SK-N-SH (cell line): ENCODE results near the gene ARHGEF18. TPM values are rescaled to one million over a fixed set of nuclear protein-coding genes. Genes with fewer than 3 reads are reported as not detected.
A peak's percentile ranks its signal among the peaks of the same experiment; 100 is the strongest.

Experiments used
- CTCF ChIA-PET: fragments of 300-600, 350-600 bp; formaldehyde crosslinking; extraction: SDS; loops from one replicate; lab custom pipeline; 2021; lab: Yijun Ruan, JAX
- POLR2A ChIA-PET: fragments of 350-600 bp; sonication (Branson Sonifier 250); formaldehyde crosslinking; extraction: SDS; loops from one replicate; lab custom pipeline; 2020; ENCODE audit warnings: antibody characterized with exemption, inconsistent platforms; lab: Yijun Ruan, JAX
- DNase-seq: peaks from one replicate; pipeline ENCODE4 v3.0.0; 2012
- H2AFZ ChIP-seq: fragments of 200-600 bp; sonication (generic); 2 replicates; pipeline ENCODE4 v1.8.1; 2016; ENCODE audit warnings: antibody characterized with exemption, mild to moderate bottlenecking, low read depth
- H3F3A ChIP-seq: fragments of 200-600 bp; sonication (generic); replicated peaks from 2 replicates; pipeline ENCODE3; 2016; ENCODE audit warnings: antibody characterized with exemption, mild to moderate bottlenecking; ENCODE audit not compliant: insufficient read depth
- H3K27ac ChIP-seq, 2 experiments: fragments of 200-500 bp in 1 of 2; fragments of 200-600 bp in 1 of 2; sonication (Bioruptor generic) in 1 of 2; sonication (generic), shearing (Covaris generic) in 1 of 2; 2 replicates each; pipeline versions ENCODE4 v1.5.1 to v1.6.1; 2014 to 2016; ENCODE audit warnings: low read depth in 2 of 2, inconsistent platforms in 1 of 2, low read length in 1 of 2, mild to moderate bottlenecking in 1 of 2, mixed read lengths in 1 of 2
- H3K27me3 ChIP-seq: fragments of 200-600 bp; sonication (generic), shearing (Covaris generic); 2 replicates; pipeline ENCODE4 v1.6.1; 2016; ENCODE audit warnings: mixed run types; ENCODE audit not compliant: insufficient read depth
- H3K36me3 ChIP-seq, 2 experiments: fragments of 200-500 bp in 1 of 2; fragments of 200-600 bp in 1 of 2; sonication (Bioruptor generic) in 1 of 2; sonication (generic) in 1 of 2; replicated peaks in 1 of 2; 2 replicates each; pipeline versions ENCODE3 to v1.5.1; 2014 to 2016; ENCODE audit warnings: low read length in 1 of 2, mild to moderate bottlenecking in 1 of 2; ENCODE audit not compliant: insufficient read depth in 2 of 2, control insufficient read depth in 1 of 2
- H3K4me1 ChIP-seq, 2 experiments: fragments of 200-500 bp in 1 of 2; fragments of 200-600 bp in 1 of 2; sonication (Bioruptor generic) in 1 of 2; sonication (generic), shearing (Covaris generic) in 1 of 2; 2 replicates each; pipeline versions ENCODE4 v1.5.1 to v1.6.1; 2014 to 2016; ENCODE audit warnings: low read depth in 1 of 2, low read length in 1 of 2, mixed run types in 1 of 2; ENCODE audit not compliant: insufficient read depth in 2 of 2, control insufficient read depth in 1 of 2
- H3K4me2 ChIP-seq: fragments of 200-600 bp; sonication (generic), shearing (Covaris generic); 2 replicates; pipeline ENCODE4 v1.6.1; 2017; ENCODE audit warnings: mixed run types
- H3K4me3 ChIP-seq, 2 experiments: fragments of 200-500 bp in 1 of 2; fragments of 200-600 bp in 1 of 2; sonication (Bioruptor generic) in 1 of 2; sonication (generic), shearing (Covaris generic) in 1 of 2; 2 replicates each; pipeline versions ENCODE4 v1.5.1 to v1.8.1; 2014 to 2016; ENCODE audit warnings: low read depth in 2 of 2, inconsistent platforms in 1 of 2, low read length in 1 of 2, mild to moderate bottlenecking in 1 of 2, mixed read lengths in 1 of 2, moderate library complexity in 1 of 2
- H3K79me2 ChIP-seq: fragments of 200-600 bp; sonication (generic); 2 replicates; pipeline ENCODE4 v1.8.1; 2017; ENCODE audit warnings: mild to moderate bottlenecking; ENCODE audit not compliant: insufficient read depth
- H3K9ac ChIP-seq: fragments of 200-600 bp; sonication (generic); 2 replicates; pipeline ENCODE4 v1.6.1; 2017; ENCODE audit warnings: mixed run types
- H3K9me2 ChIP-seq: fragments of 200-600 bp; sonication (generic); 2 replicates; pipeline ENCODE4 v1.6.1; 2017; ENCODE audit warnings: mixed run types
- H3K9me3 ChIP-seq: fragments of 200-600 bp; sonication (generic); 2 replicates; pipeline ENCODE4 v1.6.1; 2017; ENCODE audit warnings: mixed run types, mild to moderate bottlenecking, moderate library complexity
- H4K20me1 ChIP-seq: fragments of 200-600 bp; sonication (generic); 2 replicates; pipeline ENCODE4 v1.6.1; 2017; ENCODE audit warnings: mild to moderate bottlenecking, mixed run types; ENCODE audit not compliant: insufficient read depth
- CTCF ChIP-seq: fragments of 200-600 bp; sonication (generic); IDR thresholded peaks from 2 replicates; pipeline ENCODE4 v1.6.1; 2017; ENCODE audit warnings: antibody characterized with exemption, mild to moderate bottlenecking, moderate library complexity
- FOXJ3 ChIP-seq: sonication (generic); formaldehyde crosslinking; IDR thresholded peaks from 2 replicates; pipeline ENCODE4 v1.5.1; 2020; ENCODE audit warnings: mild to moderate bottlenecking, missing genetic modification reagents
- PBX3 ChIP-seq: IDR thresholded peaks from 2 replicates; pipeline ENCODE4; 2012
- POLR2AphosphoS5 ChIP-seq: IDR thresholded peaks from 2 replicates; pipeline ENCODE4 v1.6.1; 2012; ENCODE audit warnings: low read depth, low read length
- REST ChIP-seq: IDR thresholded peaks from 2 replicates; pipeline ENCODE4 v1.6.1; 2012; ENCODE audit warnings: mild to moderate bottlenecking, low read depth, low read length, moderate library complexity
- RXRA ChIP-seq: IDR thresholded peaks from 2 replicates; pipeline ENCODE4 v1.4.0; 2012; ENCODE audit warnings: low read depth, mild to moderate bottlenecking, borderline replicate concordance
- TCF12 ChIP-seq: IDR thresholded peaks from 2 replicates; pipeline ENCODE4 v1.4.0; 2012
- USF1 ChIP-seq: IDR thresholded peaks from 2 replicates; pipeline ENCODE4 v1.4.0; 2012; ENCODE audit warnings: low read depth, borderline replicate concordance
- ZBTB33 ChIP-seq: IDR thresholded peaks from 2 replicates; pipeline ENCODE4 v1.4.0; 2012; ENCODE audit warnings: low read depth, borderline replicate concordance
- WGBS: methylation state at CpG from one replicate; pipeline ENCODE4 v1.1.6; 2017; ENCODE audit warnings: low lambda C conversion rate; 5-methylcytosine and 5-hydroxymethylcytosine counted together
- polyA plus RNA-seq, 3 experiments: library from polyadenylated mRNA; depleted of rRNA; stranded (reverse); fragments of >200 nt; gene quantifications; 2 replicates each; pipeline ENCODE4 v1.2.3, GENCODE V29; 2012

The ARHGEF18 gene
- polyA plus RNA-seq, 1 of the 3 experiments (the other 2 are of a cell fraction): 11.7 TPM

- POLR2A ChIA-PET: no interaction called here
- DNase-seq: no peak
Observed at GRCh38 chr19:7326105-7326877, 22.4 kb upstream of the ARHGEF18 start.

GRCh38 chr19:7327802-7328201, 20.9 kb upstream of the ARHGEF18 start:
- Histone ChIP-seq H3K27me3 (peaks cover 5% of the 10 kb centered on the region; the same call in 1 of the 2 replicates), H2AFZ (no peak overlapping the region), H3K27ac (no peak overlapping the region), H3K4me3 (no peak overlapping the region), H3F3A (no peaks in the 10 kb centered on the region), H3K4me1 (no peaks in the 10 kb centered on the region), H4K20me1 (no peaks in the 10 kb centered on the region), H3K9me2 (no peaks in the 10 kb centered on the region), H3K79me2 (no peaks in the 10 kb centered on the region), H3K9me3 (no peaks in the 10 kb centered on the region), H3K36me3 (no peaks in the 10 kb centered on the region), H3K4me2 (no peak overlapping the region), H3K9ac (no peak overlapping the region)
- no peak for DNase-seq
- ChIA-PET POLR2A (interaction anchor here (0.6 kb wide), 1 partner anchor 259 kb away, joined by 4 read pairs; no protein-coding TSS in a partner anchor), CTCF (no interaction called here)
- 0% methylated on average over 1 of the region's 1 CpG for WGBS
- TF ChIP-seq RXRA (no peak), POLR2AphosphoS5 (no peak)

More at GRCh38 chr19:7326105-7326877, 22.4 kb upstream of the ARHGEF18 start:
- H3K79me2 ChIP-seq: no peaks in the 10 kb centered on the region
- no peak overlapping the region for H3K27ac ChIP-seq
- 50% methylated on average over 8 of the region's 10 CpGs for WGBS
- no peak overlapping the region for H2AFZ ChIP-seq
- no peaks in the 10 kb centered on the region for H3K9me3 ChIP-seq
- no peaks in the 10 kb centered on the region for H3F3A ChIP-seq
- no peaks in the 10 kb centered on the region for H4K20me1 ChIP-seq
- no peak for TF ChIP-seq FOXJ3 (CRISPR knock-in tag)
- peak; percentile 40 for TF ChIP-seq CTCF
- CTCF ChIA-PET: interaction anchor here (0.8 to 1.9 kb wide), 3 partner anchors 14 to 227 kb away, joined by 3 to 4 read pairs (median 4); no protein-coding TSS in a partner anchor
- H3K4me1 ChIP-seq: no peaks in the 10 kb centered on the region
- peaks cover 5% of the 10 kb centered on the region; the same call in 1 of the 2 replicates for H3K27me3 ChIP-seq
- no peak overlapping the region for H3K4me2 ChIP-seq
- H3K4me3 ChIP-seq: no peak overlapping the region
- no peaks in the 10 kb centered on the region for H3K36me3 ChIP-seq
- H3K9ac ChIP-seq: no peak overlapping the region
- H3K9me2 ChIP-seq: no peaks in the 10 kb centered on the region

GRCh38 chr19:7328647-7329046, 20.1 kb upstream of the ARHGEF18 start:
- CTCF ChIA-PET: interaction anchor here (3.0 kb wide), 1 partner anchor 12 kb away, joined by 20 read pairs; no protein-coding TSS in a partner anchor
- TF ChIP-seq REST (no peak), TCF12 (no peak), USF1 (no peak), PBX3 (no peak), ZBTB33 (no peak)

More at GRCh38 chr19:7328647-7329046, 20.1 kb upstream of the ARHGEF18 start:
- Histone ChIP-seq H3K9me2 (no peaks in the 10 kb centered on the region), H4K20me1 (no peaks in the 10 kb centered on the region), H3F3A (no peaks in the 10 kb centered on the region), H3K9me3 (no peaks in the 10 kb centered on the region), H2AFZ (no peak overlapping the region), H3K27ac (no peak overlapping the region), H3K4me1 (no peaks in the 10 kb centered on the region), H3K9ac (no peak overlapping the region), H3K27me3 (peaks cover 5% of the 10 kb centered on the region; the same call in 1 of the 2 replicates), H3K36me3 (no peaks in the 10 kb centered on the region), H3K4me2 (no peak overlapping the region), H3K4me3 (no peak overlapping the region), H3K79me2 (no peaks in the 10 kb centered on the region)
- DNase-seq: no peak
- POLR2A ChIA-PET: no interaction called here
- 17% methylated on average over 4 of the region's 4 CpGs for WGBS
